Endothelial cell of umbilical vein (primary cell): ENCODE measurements around the gene ADAM30. TPM values are rescaled to one million over a fixed set of nuclear protein-coding genes. Genes with fewer than 3 reads are reported as not detected.

Experiments
- BruUV-seq: library from RNA; stranded (reverse); fragments of 400-500 nt; replicated peaks from 2 replicates; lab custom pipeline; 2021; lab: Mats Ljungman, UMichigan
- CTCF ChIA-PET: fragments of 300-600, 350-600 bp; sonication (Branson Sonifier 250); formaldehyde crosslinking; loops from one replicate; lab custom pipeline; 2021; ENCODE audit warnings: antibody characterized with exemption, inconsistent platforms; lab: Charles Lee
- POLR2A ChIA-PET: fragments of 300-600, 350-600 bp; sonication (Branson Sonifier 250); formaldehyde crosslinking; loops from one replicate; lab custom pipeline; 2021; ENCODE audit warnings: antibody characterized with exemption, inconsistent platforms; lab: Charles Lee
- DNase-seq: peaks from one replicate; pipeline ENCODE4 v3.0.0-alpha.2; 2011; ENCODE audit warnings: low read depth, low spot score
- FAIRE-seq: peaks from 2 replicates; lab custom pipeline; 2011; peaks lifted over from hg19 to GRCh38; lab: Jason Lieb, UNC
- H2AFZ ChIP-seq: 2 replicates; pipeline ENCODE4 v1.6.0; 2012; ENCODE audit warnings: low read depth, low read length, control low read depth, inconsistent platforms
- H3K27ac ChIP-seq: 2 replicates; pipeline ENCODE4 v1.5.1; 2011; ENCODE audit warnings: low read depth, mild to moderate bottlenecking, control low read depth, low read length, moderate library complexity; ENCODE audit not compliant: insufficient read depth
- H3K27me3 ChIP-seq, 2 experiments: 2 replicates each; pipeline versions ENCODE4 v1.6.0 to v1.6.1; 2011; ENCODE audit warnings: low read length in 2 of 2, mixed read lengths in 1 of 2; ENCODE audit not compliant: control insufficient read depth in 2 of 2, insufficient read depth in 2 of 2
- H3K36me3 ChIP-seq, 2 experiments: 2 replicates in 1 of 2; 3 replicates in 1 of 2; pipeline ENCODE4 v1.5.1; 2011; ENCODE audit warnings: low read length in 2 of 2, mild to moderate bottlenecking in 1 of 2, moderate library complexity in 1 of 2; ENCODE audit not compliant: control insufficient read depth in 2 of 2, insufficient read depth in 2 of 2; ENCODE audit errors: extremely low read depth in 1 of 2
- H3K4me1 ChIP-seq: 3 replicates; pipeline ENCODE4 v1.5.1; 2011; ENCODE audit warnings: mild to moderate bottlenecking, low read length; ENCODE audit not compliant: control insufficient read depth, insufficient read depth; ENCODE audit errors: extremely low read depth
- H3K4me2 ChIP-seq: 2 replicates; pipeline ENCODE4 v1.6.1; 2011; ENCODE audit warnings: low read length, control low read depth, mixed read lengths; ENCODE audit not compliant: insufficient read depth
- H3K4me3 ChIP-seq, 3 experiments: fragments of 200-600 bp in 1 of 3; sonication (generic), shearing (Covaris generic) in 1 of 3; replicated peaks in 1 of 3; 2 replicates each; pipeline ENCODE4 v1.5.1; 2011 to 2016; ENCODE audit warnings: control low read depth in 3 of 3, low read length in 3 of 3, mild to moderate bottlenecking in 2 of 3, inconsistent platforms in 1 of 3, low read depth in 1 of 3, moderate library complexity in 1 of 3; ENCODE audit not compliant: insufficient read depth in 1 of 3
- H3K79me2 ChIP-seq: 2 replicates; pipeline ENCODE4 v1.6.0; 2012; ENCODE audit warnings: low read length, inconsistent platforms; ENCODE audit not compliant: control insufficient read depth, insufficient read depth
- H3K9ac ChIP-seq: replicated peaks from 2 replicates; pipeline ENCODE3; 2011; ENCODE audit warnings: low read length, control low read depth; ENCODE audit not compliant: insufficient read depth; ENCODE audit errors: extremely low read depth
- H3K9me1 ChIP-seq: replicated peaks from 3 replicates; pipeline ENCODE4 v1.6.0; 2011; ENCODE audit warnings: mild to moderate bottlenecking, low read length; ENCODE audit not compliant: control insufficient read depth, insufficient read depth; ENCODE audit errors: extremely low read depth
- H3K9me3 ChIP-seq: replicated peaks from 2 replicates; pipeline ENCODE4 v1.5.1; 2012; ENCODE audit warnings: low read length, inconsistent platforms; ENCODE audit not compliant: control insufficient read depth, insufficient read depth
- H4K20me1 ChIP-seq: replicated peaks from 2 replicates; pipeline ENCODE3; 2011; ENCODE audit warnings: mild to moderate bottlenecking, low read length; ENCODE audit not compliant: control insufficient read depth, insufficient read depth; ENCODE audit errors: extremely low read depth
- CTCF ChIP-seq, 2 donors: IDR thresholded peaks; 1 replicate in 1 of 2; 2 replicates in 1 of 2; pipeline ENCODE4 v1.5.1; 2011; ENCODE audit warnings: low read length in 2 of 2, mild to moderate bottlenecking in 2 of 2, moderate library complexity in 2 of 2, control low read depth in 1 of 2, inconsistent platforms in 1 of 2, low read depth in 1 of 2; ENCODE audit not compliant: insufficient read depth in 1 of 2; ENCODE audit errors: extremely low read depth in 1 of 2
- EZH2 ChIP-seq: IDR thresholded peaks from 2 replicates; pipeline ENCODE4 v1.6.1; 2012; ENCODE audit warnings: borderline replicate concordance, low read depth, mild to moderate bottlenecking, moderate library complexity, low read length, inconsistent platforms; ENCODE audit not compliant: severe bottlenecking
- JUN ChIP-seq: IDR thresholded peaks from 2 replicates; pipeline ENCODE4 v1.6.1; 2011; ENCODE audit warnings: borderline replicate concordance, low read depth; ENCODE audit not compliant: insufficient read length, insufficient read depth
- MAX ChIP-seq: IDR thresholded peaks from 2 replicates; pipeline ENCODE4 v1.6.1; 2011; ENCODE audit not compliant: insufficient read depth, insufficient read length
- MYC ChIP-seq: IDR thresholded peaks from one replicate; pipeline ENCODE4 v1.6.1; 2011; ENCODE audit warnings: mild to moderate bottlenecking, low read depth, low read length
- POLR2A ChIP-seq: IDR thresholded peaks from 2 replicates; pipeline ENCODE4 v1.6.1; 2012; ENCODE audit warnings: low read depth, mild to moderate bottlenecking, control low read depth, low read length
- POLR2AphosphoS5 ChIP-seq: IDR thresholded peaks from 2 replicates; pipeline ENCODE4 v1.6.1; 2012; ENCODE audit warnings: low read depth, mild to moderate bottlenecking, control low read depth, low read length, moderate library complexity; ENCODE audit not compliant: insufficient read depth
- dilution Hi-C: fragments of 300-500 bp; cut with MboI; formaldehyde crosslinking; loops from one replicate; pipeline ENCODE4 v1.15.0; 2019; ENCODE audit warnings: low sequenced_read_pairs; ENCODE audit not compliant: extremely low pct_ligation_motif_present
- intact Hi-C: fragments of 100-400 bp; cut with micrococcal nuclease; formaldehyde crosslinking; loops from one replicate; pipeline ENCODE4 v1.10.0; 2022
- polyA plus RNA-seq, 4 experiments: library from polyadenylated mRNA; depleted of rRNA in 3 of 4; stranded (reverse) in 3 of 4; unstranded in 1 of 4; fragments of >200 nt; gene quantifications; 2 replicates each; pipeline versions ENCODE4 v1.2.1 to v1.2.3, GENCODE V29; 2011 to 2012; ENCODE audit warnings: missing spikeins in 1 of 4
- total RNA-seq: library from RNA; stranded (reverse); gene quantifications from 2 replicates; pipeline ENCODE4 v1.2.3, GENCODE V29; 2021

Gene ADAM30
- total and polyA plus RNA-seq, 2 donors (not counting 3 experiments of a cell fraction or from before 2014, with no cell fraction given) = not detected

DNA sequence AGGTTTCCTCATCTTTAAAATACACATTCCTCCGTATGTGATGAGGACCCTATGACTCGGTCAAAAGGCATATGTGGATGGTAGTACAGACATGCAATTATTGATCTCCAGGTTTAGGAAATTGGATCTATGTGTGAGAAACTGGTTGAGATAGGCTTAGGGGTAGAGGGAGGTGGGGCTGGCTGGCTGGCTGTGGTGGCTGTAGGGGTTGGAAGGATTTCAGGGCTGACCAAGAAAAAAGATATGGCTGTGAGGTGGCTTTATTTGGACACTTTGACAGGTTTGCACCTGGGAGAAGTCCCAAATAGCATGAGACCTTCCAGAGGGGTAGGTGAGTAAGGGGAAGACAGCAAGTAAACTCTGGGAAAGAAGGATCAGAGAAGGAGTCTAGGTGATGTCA is 39.6 kb upstream of the ADAM30 start:
- Histone ChIP-seq H3K36me3 (peaks cover 0 to 4% of the 10 kb centered on the region in 2 experiments), H3K27ac (no peak overlapping the region), H3K4me3 (no peak overlapping the region), H3K27me3 (no peaks in the 10 kb centered on the region), H3K9ac (no peak overlapping the region), H3K9me3 (no peaks in the 10 kb centered on the region), H3K4me1 (no peaks in the 10 kb centered on the region), H4K20me1 (no peaks in the 10 kb centered on the region), H3K4me2 (no peak overlapping the region), H3K79me2 (no peaks in the 10 kb centered on the region), H2AFZ (no peak overlapping the region), H3K9me1 (no peaks in the 10 kb centered on the region)
- ChIA-PET POLR2A (no interaction called here), CTCF (interaction anchor here (0.7 to 1.5 kb wide), 4 partner anchors 11 to 18 kb away, joined by 3 to 5 read pairs (median 4); no protein-coding TSS in a partner anchor)
- TF ChIP-seq POLR2A (no peak), JUN (no peak)
- DNase-seq (no peak), FAIRE-seq (no peak)
- BruUV-seq = no TSS peak
- dilution Hi-C loops (no loop called here), intact Hi-C loops (no loop called here)

DNA sequence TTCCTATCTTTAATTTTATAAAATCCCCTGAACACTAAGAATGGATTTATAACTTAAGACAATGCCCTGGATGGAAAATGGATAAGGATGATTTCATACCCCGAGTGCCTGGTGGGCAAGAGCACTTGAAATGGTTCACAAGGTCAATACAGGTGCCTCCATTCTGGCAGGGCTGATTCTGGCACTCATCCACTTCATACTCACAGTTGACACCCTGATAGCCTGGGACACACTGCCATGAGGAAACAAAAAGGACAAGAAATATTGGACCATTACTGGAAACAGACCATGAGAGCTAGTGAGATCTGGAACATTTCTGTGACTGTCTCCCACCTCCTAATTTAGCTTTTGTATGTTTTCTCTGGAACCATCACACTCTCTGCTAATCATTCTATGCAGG is 39.1 kb upstream of the ADAM30 start:
- Histone ChIP-seq H3K9me3 (no peaks in the 10 kb centered on the region), H3K9me1 (no peaks in the 10 kb centered on the region), H3K9ac (no peak overlapping the region), H3K79me2 (no peaks in the 10 kb centered on the region), H3K4me2 (no peak overlapping the region), H3K4me3 (no peak overlapping the region), H3K27me3 (no peaks in the 10 kb centered on the region), H4K20me1 (no peaks in the 10 kb centered on the region), H2AFZ (no peak overlapping the region), H3K4me1 (no peaks in the 10 kb centered on the region), H3K27ac (no peak overlapping the region), H3K36me3 (peaks cover 0 to 4% of the 10 kb centered on the region in 2 experiments)
- FAIRE-seq (no peak), DNase-seq (no peak)
- dilution Hi-C loops = no loop called here
- TF ChIP-seq EZH2 = no peak
- TF ChIP-seq MAX = no peak
- TF ChIP-seq CTCF (IDR thresholded peaks at IDR 0.05; ENCODE audit: extremely low read depth in 1 of 2, insufficient read depth in 1 of 2, low read depth in 1 of 2, low read length in 2 of 2) = no peak
- no peak for TF ChIP-seq POLR2AphosphoS5
- no peak for TF ChIP-seq MYC
- no peak for TF ChIP-seq POLR2A
- TF ChIP-seq JUN = no peak
- ChIA-PET POLR2A (no interaction called here), CTCF (interaction anchor here (0.7 to 1.5 kb wide), 4 partner anchors 10 to 17 kb away, joined by 3 to 5 read pairs (median 4); no protein-coding TSS in a partner anchor)
- intact Hi-C loops = no loop called here
- BruUV-seq = no TSS peak
